ENCODE data around the gene AHI1.
"Not testable (repeated sequence)": the region's sequence is repeated elsewhere in the genome, so short reads cannot be mapped to it uniquely, and the experiment has no call there.

AHI1 gene

GRCh38 chr6:135363622-135364021, 133.9 kb downstream of the AHI1 start:
- not testable (repeated sequence) for H2AFZ ChIP-seq (ENCODE audit: low read length); H2AK5ac ChIP-seq (ENCODE audit: low read depth, low read length); H3K23ac ChIP-seq (ENCODE audit: low read depth, low read length, poor library complexity); H3K27me3 ChIP-seq (ENCODE audit: control insufficient read depth in 3 of 3, insufficient read depth in 3 of 3, low read depth in 1 of 3, low read length in 3 of 3); H3K36me3 ChIP-seq (replicated peaks in 1 of 2; ENCODE audit: control insufficient read depth in 2 of 2, insufficient read depth in 2 of 2, low read length in 2 of 2); DNase-seq (ENCODE audit: low spot score); H3K4me1 ChIP-seq (ENCODE audit: control insufficient read depth in 2 of 2, insufficient read depth in 1 of 2, low read depth in 1 of 2, low read length in 2 of 2); H4K8ac ChIP-seq (ENCODE audit: low read depth, low read length); H3K4ac ChIP-seq (ENCODE audit: low read length); H2BK15ac ChIP-seq (ENCODE audit: low read length); H4K91ac ChIP-seq (ENCODE audit: low read depth, low read length, poor library complexity); H3K14ac ChIP-seq (ENCODE audit: low read length); H3K4me2 ChIP-seq (ENCODE audit: insufficient read depth, low read length, poor library complexity, severe bottlenecking); H2BK12ac ChIP-seq (ENCODE audit: low read length); H3K79me1 ChIP-seq (ENCODE audit: low read depth, low read length); H3K18ac ChIP-seq (ENCODE audit: low read length); H2BK5ac ChIP-seq (ENCODE audit: low read length); H3K4me3 ChIP-seq (ENCODE audit: low read length in 2 of 2); H2BK120ac ChIP-seq (ENCODE audit: low read depth, low read length); H3K27ac ChIP-seq (replicated peaks; ENCODE audit: low read length); H3K9ac ChIP-seq (ENCODE audit: low read depth, low read length, poor library complexity)
- peaks cover 6 to 10% of the 10 kb centered on the region in 2 donors for H3K9me3 ChIP-seq (replicated peaks in 1 of 2; ENCODE audit: control insufficient read depth in 2 of 2, insufficient read depth in 1 of 2, low read depth in 1 of 2, low read length in 2 of 2)
- no CpG with 5 or more reads among the region's 39 CpGs for WGBS, 2 donors (ENCODE audit: extremely low coverage in 2 of 2, insufficient read length in 2 of 2, insufficient replicate concordance in 1 of 2)

GRCh38 chr6:135362124-135362523, 135.4 kb downstream of the AHI1 start:
- no CpG with 5 or more reads among the region's 4 CpGs for WGBS, 2 donors (ENCODE audit: extremely low coverage in 2 of 2, insufficient read length in 2 of 2, insufficient replicate concordance in 1 of 2)
- Histone ChIP-seq H3K9me3 (replicated peaks in 1 of 2; ENCODE audit: control insufficient read depth in 2 of 2, insufficient read depth in 1 of 2, low read depth in 1 of 2, low read length in 2 of 2) (peaks cover 0 to 3% of the 10 kb centered on the region in 2 donors), H3K4ac (ENCODE audit: low read length) (no peak overlapping the region), H3K36me3 (replicated peaks in 1 of 2; ENCODE audit: control insufficient read depth in 2 of 2, insufficient read depth in 2 of 2, low read length in 2 of 2) (no peaks in the 10 kb centered on the region), H3K79me1 (ENCODE audit: low read depth, low read length) (no peaks in the 10 kb centered on the region), H3K27me3 (ENCODE audit: control insufficient read depth in 3 of 3, insufficient read depth in 3 of 3, low read depth in 1 of 3, low read length in 3 of 3) (no peaks in the 10 kb centered on the region), H4K91ac (ENCODE audit: low read depth, low read length, poor library complexity) (no peak overlapping the region), H2BK15ac (ENCODE audit: low read length) (no peak overlapping the region), H2BK120ac (ENCODE audit: low read depth, low read length) (no peak overlapping the region), H2AFZ (ENCODE audit: low read length) (no peak overlapping the region), H3K14ac (ENCODE audit: low read length) (no peak overlapping the region), H3K9ac (ENCODE audit: low read depth, low read length, poor library complexity) (no peak overlapping the region), H2AK5ac (ENCODE audit: low read depth, low read length) (no peak overlapping the region), H3K23ac (ENCODE audit: low read depth, low read length, poor library complexity) (no peak overlapping the region), H3K4me2 (ENCODE audit: insufficient read depth, low read length, poor library complexity, severe bottlenecking) (no peak overlapping the region), H3K4me1 (ENCODE audit: control insufficient read depth in 2 of 2, insufficient read depth in 1 of 2, low read depth in 1 of 2, low read length in 2 of 2) (no peaks in the 10 kb centered on the region), H3K4me3 (ENCODE audit: low read length in 2 of 2) (no peak overlapping the region), H3K27ac (replicated peaks; ENCODE audit: low read length) (no peak overlapping the region), H3K18ac (ENCODE audit: low read length) (no peak overlapping the region), H4K8ac (ENCODE audit: low read depth, low read length) (no peak overlapping the region), H2BK12ac (ENCODE audit: low read length) (no peak overlapping the region), H2BK5ac (ENCODE audit: low read length) (no peak overlapping the region)
- no peak for DNase-seq (ENCODE audit: low spot score)

GRCh38 chr6:135360222-135360621, 137.3 kb downstream of the AHI1 start:
- WGBS, 2 donors (ENCODE audit: extremely low coverage in 2 of 2, insufficient read length in 2 of 2, insufficient replicate concordance in 1 of 2): no CpG with 5 or more reads among the region's 2 CpGs
- H3K4ac ChIP-seq (ENCODE audit: low read length): no peak overlapping the region
- H3K4me2 ChIP-seq (ENCODE audit: insufficient read depth, low read length, poor library complexity, severe bottlenecking): no peak overlapping the region
- no peaks in the 10 kb centered on the region for H3K36me3 ChIP-seq (replicated peaks in 1 of 2; ENCODE audit: control insufficient read depth in 2 of 2, insufficient read depth in 2 of 2, low read length in 2 of 2)
- no peaks in the 10 kb centered on the region for H3K9me3 ChIP-seq (replicated peaks in 1 of 2; ENCODE audit: control insufficient read depth in 2 of 2, insufficient read depth in 1 of 2, low read depth in 1 of 2, low read length in 2 of 2)
- H3K4me1 ChIP-seq (ENCODE audit: control insufficient read depth in 2 of 2, insufficient read depth in 1 of 2, low read depth in 1 of 2, low read length in 2 of 2): no peaks in the 10 kb centered on the region
- H2BK12ac ChIP-seq (ENCODE audit: low read length): no peak overlapping the region
- H3K18ac ChIP-seq (ENCODE audit: low read length): no peak overlapping the region
- no peak overlapping the region for H3K4me3 ChIP-seq (ENCODE audit: low read length in 2 of 2)
- H3K23ac ChIP-seq (ENCODE audit: low read depth, low read length, poor library complexity): no peak overlapping the region
- H3K27me3 ChIP-seq (ENCODE audit: control insufficient read depth in 3 of 3, insufficient read depth in 3 of 3, low read depth in 1 of 3, low read length in 3 of 3): no peaks in the 10 kb centered on the region
- H3K79me1 ChIP-seq (ENCODE audit: low read depth, low read length): no peaks in the 10 kb centered on the region
- no peak for DNase-seq (ENCODE audit: low spot score)
- no peak overlapping the region for H2BK15ac ChIP-seq (ENCODE audit: low read length)
- H4K8ac ChIP-seq (ENCODE audit: low read depth, low read length): no peak overlapping the region
- H2BK5ac ChIP-seq (ENCODE audit: low read length): no peak overlapping the region
- no peak overlapping the region for H4K91ac ChIP-seq (ENCODE audit: low read depth, low read length, poor library complexity)
- H3K9ac ChIP-seq (ENCODE audit: low read depth, low read length, poor library complexity): no peak overlapping the region
- H3K14ac ChIP-seq (ENCODE audit: low read length): no peak overlapping the region
- no peak overlapping the region for H2AFZ ChIP-seq (ENCODE audit: low read length)
- H2BK120ac ChIP-seq (ENCODE audit: low read depth, low read length): no peak overlapping the region
- H2AK5ac ChIP-seq (ENCODE audit: low read depth, low read length): no peak overlapping the region
- H3K27ac ChIP-seq (replicated peaks; ENCODE audit: low read length): no peak overlapping the region

GRCh38 chr6:135358985-135359384, 138.6 kb downstream of the AHI1 start:
- Histone ChIP-seq H3K36me3 (replicated peaks in 1 of 2; ENCODE audit: control insufficient read depth in 2 of 2, insufficient read depth in 2 of 2, low read length in 2 of 2) (no peaks in the 10 kb centered on the region), H2AFZ (ENCODE audit: low read length) (no peak overlapping the region), H3K27ac (replicated peaks; ENCODE audit: low read length) (no peak overlapping the region), H3K4ac (ENCODE audit: low read length) (no peak overlapping the region), H2BK12ac (ENCODE audit: low read length) (no peak overlapping the region), H3K9ac (ENCODE audit: low read depth, low read length, poor library complexity) (no peak overlapping the region), H3K14ac (ENCODE audit: low read length) (no peak overlapping the region), H2BK120ac (ENCODE audit: low read depth, low read length) (no peak overlapping the region), H3K18ac (ENCODE audit: low read length) (no peak overlapping the region), H3K9me3 (replicated peaks in 1 of 2; ENCODE audit: control insufficient read depth in 2 of 2, insufficient read depth in 1 of 2, low read depth in 1 of 2, low read length in 2 of 2) (no peaks in the 10 kb centered on the region), H3K4me3 (ENCODE audit: low read length in 2 of 2) (no peak overlapping the region), H3K4me2 (ENCODE audit: insufficient read depth, low read length, poor library complexity, severe bottlenecking) (no peak overlapping the region), H3K23ac (ENCODE audit: low read depth, low read length, poor library complexity) (no peak overlapping the region), H2AK5ac (ENCODE audit: low read depth, low read length) (no peak overlapping the region), H2BK5ac (ENCODE audit: low read length) (no peak overlapping the region), H3K79me1 (ENCODE audit: low read depth, low read length) (no peaks in the 10 kb centered on the region), H3K27me3 (ENCODE audit: control insufficient read depth in 3 of 3, insufficient read depth in 3 of 3, low read depth in 1 of 3, low read length in 3 of 3) (no peaks in the 10 kb centered on the region), H2BK15ac (ENCODE audit: low read length) (no peak overlapping the region), H4K91ac (ENCODE audit: low read depth, low read length, poor library complexity) (no peak overlapping the region), H4K8ac (ENCODE audit: low read depth, low read length) (no peak overlapping the region), H3K4me1 (ENCODE audit: control insufficient read depth in 2 of 2, insufficient read depth in 1 of 2, low read depth in 1 of 2, low read length in 2 of 2) (no peaks in the 10 kb centered on the region)
- WGBS, 2 donors (ENCODE audit: extremely low coverage in 2 of 2, insufficient read length in 2 of 2, insufficient replicate concordance in 1 of 2): no CpG with 5 or more reads among the region's 2 CpGs
- DNase-seq (ENCODE audit: low spot score): no peak

Data from neuronal stem cell (in vitro differentiated cells).